Cerebellar cortex (tissue), 1 donor: ENCODE measurements around the gene ANO3.

Experiments
- DNase-seq: peaks from one replicate; pipeline ENCODE4 v3.0.0-alpha.2; 2015; ENCODE audit warnings: low spot score

The ANO3 gene

DNA sequence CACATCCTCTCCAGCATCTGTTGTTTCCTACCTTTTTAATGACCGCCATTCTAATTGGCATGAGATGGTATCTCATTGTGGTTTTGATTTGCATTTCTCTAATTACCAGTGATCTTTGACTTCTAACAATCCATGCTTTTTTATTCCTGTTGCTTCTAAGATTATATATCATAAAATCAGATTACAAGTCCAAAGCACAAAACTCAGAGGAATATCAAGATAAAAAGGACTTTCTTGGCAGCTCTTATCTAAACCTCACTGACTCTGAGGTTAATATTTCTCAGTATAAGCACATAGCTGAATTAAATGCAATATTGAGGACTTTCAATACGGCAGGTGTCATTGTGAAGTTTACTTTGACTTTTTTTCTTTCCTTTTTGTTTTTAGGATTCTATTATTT is 378.6 kb downstream of the ANO3 start:
- no peak for DNase-seq

GRCh38 chr11:26712497-26712896 is 380.6 kb downstream of the ANO3 start:
- no peak for DNase-seq
